ENCODE results near the gene PEAK3. TPM values are rescaled to one million over a fixed set of nuclear protein-coding genes. Genes with fewer than 3 reads are reported as not detected.

The PEAK3 gene
- total and polyA plus RNA-seq, 9 of the 15 experiments (the other 6 are each of a cell fraction or from before 2014, with no cell fraction given) = 0.07 to 0.40 TPM; not detected in 7

GRCh38 chr19:2282062-2282861, at the start of gene PEAK3 (continued):
- TF ChIP-seq CBX2 (IDR thresholded peaks at IDR 0.05; ENCODE audit: insufficient read depth, low read length, poor library complexity, severe bottlenecking) = no peak
- peak in 1 of 3 experiments; percentile 8 for TF ChIP-seq YY1 (IDR thresholded peaks at IDR 0.05; ENCODE audit: borderline replicate concordance in 1 of 3, control insufficient read depth in 1 of 3, extremely low read depth in 1 of 3, insufficient read depth in 3 of 3, insufficient read length in 1 of 3, insufficient replicate concordance in 2 of 3, low read depth in 1 of 3, low read length in 2 of 3)
- TF ChIP-seq CCNT2 (IDR thresholded peaks at IDR 0.05; ENCODE audit: borderline replicate concordance, extremely low read depth, insufficient read length, low read depth, low read length) = no peak
- TF ChIP-seq KAT7 (CRISPR knock-in tag; IDR thresholded peaks at IDR 0.05; ENCODE audit: borderline replicate concordance) = no peak
- no peak for TF ChIP-seq MLX (CRISPR knock-in tag; conservative IDR thresholded peaks at IDR 0.05)
- TF ChIP-seq RBBP5 (IDR thresholded peaks at IDR 0.05; ENCODE audit: borderline replicate concordance, insufficient read depth, low read length, poor library complexity, severe bottlenecking) = peak; percentile 59
- no peak for TF ChIP-seq SIX5 (IDR thresholded peaks at IDR 0.05; ENCODE audit: borderline replicate concordance in 1 of 2, insufficient read depth in 1 of 2, low read depth in 1 of 2, low read length in 2 of 2)
- TF ChIP-seq ESRRA (IDR thresholded peaks at IDR 0.05; ENCODE audit: borderline replicate concordance, low read depth) = peak; percentile 63; the same call in 1 of the 2 replicates
- no peak for TF ChIP-seq MYBL2 (IDR thresholded peaks at IDR 0.05; ENCODE audit: low read depth)
- TF ChIP-seq MYBL2 (CRISPR knock-in tag; IDR thresholded peaks at IDR 0.05; ENCODE audit: borderline replicate concordance) = no peak
- 0 out of 2 replicates have a peak, but pooled peaks have one; percentile 48 for TF ChIP-seq ZBTB40 (IDR thresholded peaks at IDR 0.05)
- TF ChIP-seq ZBTB40 (CRISPR knock-in tag; IDR thresholded peaks at IDR 0.05) = no peak
- TF ChIP-seq NFIC (IDR thresholded peaks at IDR 0.05) = no peak
- TF ChIP-seq ZFX (CRISPR knock-in tag; IDR thresholded peaks at IDR 0.05) = peak; percentile 66
